Esophagus squamous epithelium (tissue), 5 donors: ENCODE measurements around the gene CTRB2. TPM values are rescaled to one million over a fixed set of nuclear protein-coding genes. Genes with fewer than 3 reads are reported as not detected.

Source experiments
- DNase-seq: peaks from one replicate; lab custom pipeline; 2025; lab: John Stamatoyannopoulos, UW
- H3K27ac ChIP-seq, 4 donors: fragments of 200-600 bp; sonication (generic); one replicate each; pipeline ENCODE4 v1.5.1; 2016 to 2019; ENCODE audit warnings: mild to moderate bottlenecking in 1 of 4
- H3K27me3 ChIP-seq, 4 donors: fragments of 200-600 bp; sonication (generic); 1 replicate in 3 of 4; 2 replicates in 1 of 4; pipeline versions ENCODE4 v1.5.1 to v1.6.0; 2017 to 2021; ENCODE audit warnings: antibody characterized with exemption in 1 of 4
- H3K36me3 ChIP-seq, 3 donors: fragments of 200-600 bp; sonication (generic); one replicate each; pipeline ENCODE4 v1.5.1; 2016 to 2019
- H3K4me1 ChIP-seq, 3 donors: fragments of 200-600 bp; sonication (generic); one replicate each; pipeline ENCODE4 v1.5.1; 2017 to 2019
- H3K4me3 ChIP-seq, 4 donors: fragments of 200-600 bp; sonication (generic); 1 replicate in 3 of 4; 2 replicates in 1 of 4; pipeline ENCODE4 v1.5.1; 2016 to 2019; ENCODE audit warnings: mild to moderate bottlenecking in 2 of 4, moderate library complexity in 1 of 4
- H3K9me3 ChIP-seq, 3 donors: fragments of 200-600 bp; sonication (generic); one replicate each; pipeline ENCODE4 v1.5.1; 2016 to 2019
- CTCF ChIP-seq, 6 experiments: fragments of 450-650 bp in 4 of 6; fragments of 200-600 bp in 2 of 6; sonication (generic) in 2 of 6; IDR thresholded peaks; one replicate each; pipeline ENCODE4 v1.5.1; 2016 to 2019; ENCODE audit warnings: antibody characterized with exemption in 6 of 6, mild to moderate bottlenecking in 4 of 6, moderate library complexity in 4 of 6
- POLR2A ChIP-seq, 4 donors: fragments of 450-650 bp; IDR thresholded peaks; one replicate each; pipeline ENCODE4 v1.6.1; 2017; ENCODE audit warnings: antibody characterized with exemption in 4 of 4, mild to moderate bottlenecking in 4 of 4, moderate library complexity in 3 of 4
- WGBS, 2 donors: methylation state at CpG; one replicate each; pipeline ENCODE4 v1.1.5; 2018; 5-methylcytosine and 5-hydroxymethylcytosine counted together
- intact Hi-C: fragments of 100-400 bp; cut with DNase I; formaldehyde crosslinking; loops from one replicate; pipeline ENCODE4 v1.15.0; 2022
- total RNA-seq, 4 donors: library from RNA; depleted of rRNA; stranded (reverse); fragments of >200 nt; gene quantifications; one replicate each; pipeline ENCODE4 v1.1.0, GENCODE V29; 2016
- donor health status: DM: yes; HTN: yes; CAD: no.

The CTRB2 gene
- total RNA-seq, 4 donors from 2014 or later, result not detected

- Histone ChIP-seq H3K4me1 (peaks cover 6 to 16% (median 7%) of the 10 kb centered on the region in 3 donors), H3K27me3 (peaks cover 0 to 17% (median 0%) of the 10 kb centered on the region in 4 donors), H3K9me3 (no peaks in the 10 kb centered on the region), H3K27ac (no peak overlapping the region), H3K36me3 (peaks cover 20 to 79% (median 38%) of the 10 kb centered on the region in 3 donors), H3K4me3 (no peak overlapping the region)
- TF ChIP-seq CTCF (IDR thresholded peaks at IDR 0.05) (no peak), POLR2A (IDR thresholded peaks at IDR 0.05) (no peak)
- intact Hi-C loops, result loop anchor here (5.0 kb wide), 1 partner anchor 157 kb away; no protein-coding TSS in a partner anchor
- WGBS, 2 donors, result 70 to 84% methylated on average over 9 of the region's 9 CpGs
- DNase-seq, result no peak
Measured at GRCh38 chr16:75230471-75231110, 23.6 kb upstream of the CTRB2 start.

GRCh38 chr16:75229172-75230031 is 22.4 kb upstream of the CTRB2 start:
- intact Hi-C loops, result loop anchor here (5.0 kb wide), 1 partner anchor 158 kb away; no protein-coding TSS in a partner anchor
- H3K36me3 ChIP-seq, result peaks cover 20 to 67% (median 28%) of the 10 kb centered on the region in 3 donors
- H3K4me3 ChIP-seq, result no peak overlapping the region
- peaks cover 5 to 11% (median 7%) of the 10 kb centered on the region in 3 donors for H3K4me1 ChIP-seq
- TF ChIP-seq POLR2A (IDR thresholded peaks at IDR 0.05), result no peak
- no peak for TF ChIP-seq CTCF (IDR thresholded peaks at IDR 0.05)
- no peak for DNase-seq
- H3K27me3 ChIP-seq, result peaks cover 0 to 28% (median 0%) of the 10 kb centered on the region in 4 donors
- no peak overlapping the region for H3K27ac ChIP-seq
- H3K9me3 ChIP-seq, result no peaks in the 10 kb centered on the region
- 80 to 94% methylated on average over 2 to 12 of the region's 48 CpGs for WGBS, 2 donors

GRCh38 chr16:75228143-75228976 is 21.4 kb upstream of the CTRB2 start:
- peaks cover 0 to under 1% (median 0%) of the 10 kb centered on the region in 3 donors for H3K4me1 ChIP-seq
- intact Hi-C loops, result no loop called here
- peaks cover 0 to 32% (median 0%) of the 10 kb centered on the region in 4 donors for H3K27me3 ChIP-seq
- H3K4me3 ChIP-seq, result no peak overlapping the region
- no peak overlapping the region for H3K27ac ChIP-seq
- TF ChIP-seq POLR2A (IDR thresholded peaks at IDR 0.05) (no peak), CTCF (IDR thresholded peaks at IDR 0.05) (no peak)
- 79 to 92% methylated on average over 11 to 16 of the region's 17 CpGs for whole genome bisulfite sequencing, 2 donors
- H3K9me3 ChIP-seq, result no peaks in the 10 kb centered on the region
- peaks cover 17 to 59% (median 28%) of the 10 kb centered on the region in 3 donors for H3K36me3 ChIP-seq
- DNase-seq, result no peak

GRCh38 chr16:75227361-75228142 is 20.6 kb upstream of the CTRB2 start:
- Histone ChIP-seq H3K27me3 (peaks cover 0 to 32% (median 0%) of the 10 kb centered on the region in 4 donors), H3K4me3 (no peak overlapping the region), H3K27ac (no peak overlapping the region), H3K4me1 (no peaks in the 10 kb centered on the region), H3K36me3 (peaks cover 15 to 51% (median 23%) of the 10 kb centered on the region in 3 donors), H3K9me3 (no peaks in the 10 kb centered on the region)
- WGBS, 2 donors, result 74 to 96% methylated on average over 7 to 12 of the region's 18 CpGs
- intact Hi-C loops, result no loop called here
- DNase-seq, result no peak
- no peak for TF ChIP-seq CTCF (IDR thresholded peaks at IDR 0.05)
- TF ChIP-seq POLR2A (IDR thresholded peaks at IDR 0.05), result no peak
